Measurements from ENCODE around the gene HIBCH. TPM values are rescaled to one million over a fixed set of nuclear protein-coding genes. Genes with fewer than 3 reads are reported as not detected.
A peak's percentile ranks its signal among the peaks of the same experiment; 100 is the strongest.

Gene HIBCH
- total RNA-seq, 1 donor from 2014 or later = 38.8 TPM

DNA sequence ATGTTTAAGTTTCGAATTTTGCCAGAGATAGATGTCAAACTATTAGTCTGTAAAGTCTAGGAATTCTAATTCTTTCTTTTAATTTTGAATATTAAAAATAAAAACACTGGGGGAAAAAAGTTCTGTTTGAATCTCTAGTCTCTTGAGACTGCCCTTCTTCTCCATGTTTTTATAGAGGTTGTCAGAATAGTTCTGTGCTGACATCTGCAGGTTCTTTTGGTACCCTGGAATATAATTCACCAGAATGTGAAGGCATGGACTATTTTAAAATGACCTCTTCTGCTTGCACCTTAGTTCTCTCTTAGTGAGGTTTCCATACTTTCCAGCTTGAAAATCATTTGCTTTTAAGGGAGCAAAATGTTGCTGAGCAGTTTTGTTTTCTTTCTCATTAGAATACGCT is 136.1 kb downstream of the HIBCH start:
- H4K20me1 ChIP-seq (ENCODE audit: low read depth) = no peaks in the 10 kb centered on the region
- H3K4me2 ChIP-seq = no peak overlapping the region
- H3K4me1 ChIP-seq = peaks cover 6% of the 10 kb centered on the region
- no peak overlapping the region for H3K9ac ChIP-seq
- no peak overlapping the region for H3K4me3 Mint-ChIP-seq
- no peak overlapping the region for H3K27ac Mint-ChIP-seq
- H3K9me3 Mint-ChIP-seq = no peaks in the 10 kb centered on the region
- H2AFZ ChIP-seq (replicated peaks) = no peak overlapping the region
- H3K27me3 Mint-ChIP-seq (ENCODE audit: insufficient read depth, low read depth) = peaks cover 10% of the 10 kb centered on the region
- peaks cover 42% of the 10 kb centered on the region for H3K27me3 ChIP-seq
- H3K27ac ChIP-seq = no peak overlapping the region
- peaks cover 12% of the 10 kb centered on the region for H3F3A ChIP-seq (ENCODE audit: low read depth)
- H3K79me2 ChIP-seq (ENCODE audit: low read depth) = no peaks in the 10 kb centered on the region
- no peaks in the 10 kb centered on the region for H3K36me3 ChIP-seq
- TF ChIP-seq EZH2 (IDR thresholded peaks at IDR 0.05) (no peak), EZH2phosphoT487 (IDR thresholded peaks at IDR 0.05) (no peak)
- TF ChIP-seq, protein P1, sequence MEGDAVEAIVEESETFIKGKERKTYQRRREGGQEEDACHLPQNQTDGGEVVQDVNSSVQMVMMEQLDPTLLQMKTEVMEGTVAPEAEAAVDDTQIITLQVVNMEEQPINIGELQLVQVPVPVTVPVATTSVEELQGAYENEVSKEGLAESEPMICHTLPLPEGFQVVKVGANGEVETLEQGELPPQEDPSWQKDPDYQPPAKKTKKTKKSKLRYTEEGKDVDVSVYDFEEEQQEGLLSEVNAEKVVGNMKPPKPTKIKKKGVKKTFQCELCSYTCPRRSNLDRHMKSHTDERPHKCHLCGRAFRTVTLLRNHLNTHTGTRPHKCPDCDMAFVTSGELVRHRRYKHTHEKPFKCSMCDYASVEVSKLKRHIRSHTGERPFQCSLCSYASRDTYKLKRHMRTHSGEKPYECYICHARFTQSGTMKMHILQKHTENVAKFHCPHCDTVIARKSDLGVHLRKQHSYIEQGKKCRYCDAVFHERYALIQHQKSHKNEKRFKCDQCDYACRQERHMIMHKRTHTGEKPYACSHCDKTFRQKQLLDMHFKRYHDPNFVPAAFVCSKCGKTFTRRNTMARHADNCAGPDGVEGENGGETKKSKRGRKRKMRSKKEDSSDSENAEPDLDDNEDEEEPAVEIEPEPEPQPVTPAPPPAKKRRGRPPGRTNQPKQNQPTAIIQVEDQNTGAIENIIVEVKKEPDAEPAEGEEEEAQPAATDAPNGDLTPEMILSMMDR (IDR thresholded peaks at IDR 0.05) = no peak
- DNase-seq (ENCODE audit: low spot score) = no peak
- H3K9me3 ChIP-seq (ENCODE audit: low read depth) = no peaks in the 10 kb centered on the region
- H3K4me3 ChIP-seq = no peak overlapping the region
- H3K4me1 Mint-ChIP-seq = peaks cover 14% of the 10 kb centered on the region
- H3K36me3 Mint-ChIP-seq = no peaks in the 10 kb centered on the region

DNA sequence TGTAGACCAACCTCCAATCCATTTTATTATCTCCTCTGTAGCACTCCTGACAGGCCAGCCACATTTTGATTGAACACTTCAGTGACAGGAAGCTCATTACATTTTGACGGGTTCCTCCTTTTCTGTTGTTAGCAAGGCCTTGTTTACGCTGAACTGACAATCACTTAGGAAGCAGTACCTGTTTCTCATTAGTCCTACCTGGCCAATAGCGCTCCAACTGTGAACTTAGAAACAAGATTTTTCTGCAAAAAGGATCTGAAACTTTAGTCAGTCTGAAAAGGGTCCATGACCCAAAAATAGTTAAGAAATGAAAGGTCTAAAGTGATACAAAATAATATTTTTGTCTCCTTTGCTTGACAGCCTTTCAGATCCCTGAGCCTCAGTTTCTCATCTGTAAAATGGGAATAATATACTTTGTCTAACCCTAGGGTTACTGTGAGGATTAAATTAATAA is 137.5 kb downstream of the HIBCH start:
- Histone ChIP-seq H3K4me1 (peaks cover 6% of the 10 kb centered on the region), H3K4me3 (no peak overlapping the region), H3K36me3 (no peaks in the 10 kb centered on the region), H2AFZ (replicated peaks) (no peak overlapping the region), H3K9me3 (ENCODE audit: low read depth) (no peaks in the 10 kb centered on the region), H3K79me2 (ENCODE audit: low read depth) (no peaks in the 10 kb centered on the region), H3K9ac (no peak overlapping the region), H3F3A (ENCODE audit: low read depth) (peaks cover 12% of the 10 kb centered on the region), H3K4me2 (no peak overlapping the region), H3K27ac (no peak overlapping the region), H4K20me1 (ENCODE audit: low read depth) (no peaks in the 10 kb centered on the region), H3K27me3 (peaks cover 42% of the 10 kb centered on the region)
- DNase-seq (ENCODE audit: low spot score) = no peak
- H3K27ac Mint-ChIP-seq = no peak overlapping the region
- no peaks in the 10 kb centered on the region for H3K9me3 Mint-ChIP-seq
- peaks cover 14% of the 10 kb centered on the region for H3K4me1 Mint-ChIP-seq
- TF ChIP-seq EZH2 (IDR thresholded peaks at IDR 0.05) (no peak), EZH2phosphoT487 (IDR thresholded peaks at IDR 0.05) (no peak)
- TF ChIP-seq, protein P1 (IDR thresholded peaks at IDR 0.05) = no peak
- H3K36me3 Mint-ChIP-seq = no peaks in the 10 kb centered on the region
- no peak overlapping the region for H3K4me3 Mint-ChIP-seq
- peaks cover 10% of the 10 kb centered on the region for H3K27me3 Mint-ChIP-seq (ENCODE audit: insufficient read depth, low read depth)

DNA sequence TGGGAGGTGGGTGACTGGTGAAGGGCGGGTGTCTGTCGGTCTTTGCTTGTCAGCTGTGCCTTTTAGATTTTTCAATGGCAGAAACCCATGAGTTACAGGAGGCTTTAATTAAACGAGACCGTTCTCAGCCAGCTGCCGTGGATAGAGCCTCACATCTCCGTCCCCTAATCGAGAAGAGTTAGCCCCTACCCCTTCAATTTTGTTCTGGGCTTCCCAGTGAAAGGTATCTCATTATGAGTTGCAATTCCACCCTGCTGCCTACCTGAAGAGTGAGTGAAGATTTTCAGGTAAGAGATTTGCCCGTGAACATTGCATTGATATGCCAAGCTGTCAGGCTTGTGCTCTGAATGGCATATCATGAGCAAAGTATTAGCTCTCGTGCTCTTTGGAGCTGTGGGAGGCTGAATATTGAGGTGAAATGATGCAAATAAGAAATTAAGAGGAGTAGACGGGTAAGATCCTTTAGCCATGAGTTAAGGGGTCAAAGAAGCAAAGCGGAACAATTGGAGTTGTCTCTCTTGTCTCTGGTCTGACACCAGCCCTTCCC is 138.4 kb downstream of the HIBCH start:
- no peaks in the 10 kb centered on the region for H3K36me3 ChIP-seq
- no peaks in the 10 kb centered on the region for H3K9me3 Mint-ChIP-seq
- no peaks in the 10 kb centered on the region for H4K20me1 ChIP-seq (ENCODE audit: low read depth)
- peak overlapping the region; percentile 25 for H3K27ac Mint-ChIP-seq
- peaks cover 14% of the 10 kb centered on the region for H3K4me1 Mint-ChIP-seq
- peak overlapping the region; percentile 65 for H3K4me3 ChIP-seq
- H3K4me1 ChIP-seq = peaks cover 6% of the 10 kb centered on the region
- peak overlapping the region; percentile 96 for H2AFZ ChIP-seq (replicated peaks)
- TF ChIP-seq, protein P1 (IDR thresholded peaks at IDR 0.05) = no peak
- TF ChIP-seq EZH2phosphoT487 (IDR thresholded peaks at IDR 0.05) (no peak), EZH2 (IDR thresholded peaks at IDR 0.05) (no peak)
- peaks cover 10% of the 10 kb centered on the region for H3K27me3 Mint-ChIP-seq (ENCODE audit: insufficient read depth, low read depth)
- H3K79me2 ChIP-seq (ENCODE audit: low read depth) = no peaks in the 10 kb centered on the region
- peaks cover 12% of the 10 kb centered on the region for H3F3A ChIP-seq (ENCODE audit: low read depth)
- H3K4me2 ChIP-seq = peak overlapping the region; percentile 76
- DNase-seq (ENCODE audit: low spot score) = no peak
- H3K9me3 ChIP-seq (ENCODE audit: low read depth) = no peaks in the 10 kb centered on the region
- no peak overlapping the region for H3K27ac ChIP-seq
- no peak overlapping the region for H3K9ac ChIP-seq
- no peaks in the 10 kb centered on the region for H3K36me3 Mint-ChIP-seq
- H3K4me3 Mint-ChIP-seq = peak overlapping the region; percentile 82
- peaks cover 42% of the 10 kb centered on the region for H3K27me3 ChIP-seq
